HCT116 (cell line): ENCODE results near the gene NLN. TPM values are rescaled to one million over a fixed set of nuclear protein-coding genes. Genes with fewer than 3 reads are reported as not detected.

ENCODE experiments used
- ATAC-seq: fragments of 200-7000 bp; cut with Tn5 transposase; 2 replicates; pipeline ENCODE4 v1.9.1; 2020; ENCODE audit warnings: mild to moderate bottlenecking, moderate library complexity
- BruUV-seq: library from RNA; stranded (reverse); fragments of 400-500 nt; replicated peaks from 2 replicates; lab custom pipeline; 2021; lab: Mats Ljungman, UMichigan
- CTCF ChIA-PET: fragments of 300-600 bp; sonication (Branson Sonifier 250); formaldehyde crosslinking; loops from one replicate; lab custom pipeline; 2021; ENCODE audit warnings: antibody characterized with exemption; lab: Charles Lee
- POLR2A ChIA-PET: fragments of 300-600, 350-600 bp; sonication (Branson Sonifier 250); formaldehyde crosslinking; loops from one replicate; lab custom pipeline; 2021; ENCODE audit warnings: antibody characterized with exemption; lab: Charles Lee
- RAD21 ChIA-PET, 2 experiments: fragments of 300-600 bp; sonication (Branson Sonifier 250); formaldehyde crosslinking; loops; one replicate each; lab custom pipeline; 2023; ENCODE audit warnings: low total read pairs in 2 of 2; ENCODE audit not compliant: uncharacterized antibody in 2 of 2, unreplicated experiment in 2 of 2, low non-redundant PET in 1 of 2; lab: Charles Lee
- DNase-seq: peaks from one replicate; pipeline ENCODE4 v3.0.0-alpha.2; 2010; ENCODE audit warnings: low read depth, low spot score
- H2AFZ ChIP-seq: fragments of 200-600 bp; shearing (Covaris generic), sonication (generic); 2 replicates; pipeline ENCODE4 v1.6.1; 2017; ENCODE audit warnings: low read depth, mixed run types, mixed read lengths, antibody characterized with exemption, low read length; ENCODE audit not compliant: poor library complexity, severe bottlenecking
- H3K27ac ChIP-seq: 2 replicates; pipeline ENCODE4 v1.5.1; 2012; ENCODE audit warnings: low read depth, low read length
- H3K27me3 ChIP-seq: fragments of 200-600 bp; sonication (generic); 2 replicates; pipeline ENCODE4 v1.6.1; 2016; ENCODE audit warnings: mixed run types, low read length, mixed read lengths; ENCODE audit not compliant: insufficient read depth
- H3K36me3 ChIP-seq, 2 experiments: fragments of 200-500 bp in 1 of 2; fragments of 200-600 bp in 1 of 2; sonication (Bioruptor generic) in 1 of 2; sonication (generic) in 1 of 2; 2 replicates each; pipeline versions ENCODE4 v1.5.1 to v1.6.1; 2014 to 2016; ENCODE audit warnings: low read length in 2 of 2, inconsistent platforms in 1 of 2, mixed read lengths in 1 of 2, mixed run types in 1 of 2; ENCODE audit not compliant: insufficient read depth in 2 of 2, control insufficient read depth in 1 of 2
- H3K4me1 ChIP-seq, 2 experiments: fragments of 200-600 bp in 1 of 2; sonication (generic) in 1 of 2; 2 replicates each; pipeline versions ENCODE4 v1.5.1 to v1.6.1; 2012 to 2017; ENCODE audit warnings: low read length in 2 of 2, inconsistent platforms in 1 of 2, mild to moderate bottlenecking in 1 of 2, mixed read lengths in 1 of 2, mixed run types in 1 of 2, moderate library complexity in 1 of 2; ENCODE audit not compliant: insufficient read depth in 2 of 2, control insufficient read depth in 1 of 2
- H3K4me2 ChIP-seq: fragments of 200-600 bp; sonication (generic); 2 replicates; pipeline ENCODE4 v1.6.1; 2017; ENCODE audit warnings: mixed run types, low read length, mixed read lengths
- H3K4me3 ChIP-seq, 2 experiments: fragments of 200-600 bp in 1 of 2; sonication (generic) in 1 of 2; replicated peaks in 1 of 2; 2 replicates each; pipeline ENCODE4 v1.5.1; 2011 to 2016; ENCODE audit warnings: low read length in 2 of 2, control low read depth in 1 of 2, low read depth in 1 of 2, mild to moderate bottlenecking in 1 of 2, mixed read lengths in 1 of 2, mixed run types in 1 of 2
- H3K79me2 ChIP-seq: fragments of 200-600 bp; sonication (generic); 2 replicates; pipeline ENCODE4 v1.6.1; 2017; ENCODE audit warnings: mild to moderate bottlenecking, mixed run types, low read length, moderate library complexity, mixed read lengths; ENCODE audit not compliant: insufficient read depth
- H3K9ac ChIP-seq: fragments of 200-600 bp; sonication (generic); 2 replicates; pipeline ENCODE4 v1.6.1; 2016; ENCODE audit warnings: low read length, mixed read lengths
- H3K9me2 ChIP-seq: fragments of 200-600 bp; sonication (generic), shearing (Covaris generic); 2 replicates; pipeline ENCODE4 v1.6.1; 2017; ENCODE audit warnings: mixed run types, mild to moderate bottlenecking, moderate library complexity; ENCODE audit not compliant: insufficient read depth
- H3K9me3 ChIP-seq, 2 experiments: fragments of 200-500 bp in 1 of 2; fragments of 200-600 bp in 1 of 2; sonication (Bioruptor generic) in 1 of 2; sonication (generic) in 1 of 2; 2 replicates each; pipeline ENCODE4 v1.6.1; 2014 to 2017; ENCODE audit warnings: low read length in 2 of 2, mixed read lengths in 2 of 2, inconsistent platforms in 1 of 2, low read depth in 1 of 2, mild to moderate bottlenecking in 1 of 2, mixed run types in 1 of 2, moderate library complexity in 1 of 2; ENCODE audit not compliant: control insufficient read depth in 1 of 2, insufficient read depth in 1 of 2
- H4K20me1 ChIP-seq: fragments of 200-600 bp; sonication (generic), shearing (Covaris generic); 2 replicates; pipeline ENCODE4 v1.6.1; 2017; ENCODE audit warnings: mixed run types, mild to moderate bottlenecking, moderate library complexity; ENCODE audit not compliant: insufficient read depth
- CBX3 ChIP-seq: IDR thresholded peaks from 2 replicates; pipeline ENCODE4 v1.6.1; 2012; ENCODE audit warnings: low read depth
- EGR1 ChIP-seq: IDR thresholded peaks from 2 replicates; pipeline ENCODE4 v1.6.1; 2012; ENCODE audit warnings: low read depth
- ELF1 ChIP-seq: IDR thresholded peaks from 2 replicates; pipeline ENCODE4 v1.6.1; 2012; ENCODE audit warnings: low read depth, borderline replicate concordance
- EZH2 ChIP-seq: fragments of 200-600 bp; sonication (generic); IDR thresholded peaks from 2 replicates; pipeline ENCODE4 v1.6.1; 2017; ENCODE audit warnings: antibody characterized with exemption, mixed run types
- EZH2phosphoT487 ChIP-seq: fragments of 200-600 bp; IDR thresholded peaks from 2 replicates; pipeline ENCODE4 v1.6.1; 2018; ENCODE audit warnings: antibody characterized with exemption, borderline replicate concordance
- FOSL1 ChIP-seq: IDR thresholded peaks from 2 replicates; pipeline ENCODE4 v1.6.1; 2012; ENCODE audit warnings: low read depth
- JUND ChIP-seq: IDR thresholded peaks from 2 replicates; pipeline ENCODE4 v1.6.1; 2012
- MAX ChIP-seq: IDR thresholded peaks from 2 replicates; pipeline ENCODE4 v1.6.1; 2012
- POLR2A ChIP-seq: IDR thresholded peaks from 2 replicates; pipeline ENCODE4 v1.7.0; 2011; ENCODE audit warnings: borderline replicate concordance; ENCODE audit not compliant: insufficient read depth, insufficient read length; ENCODE audit errors: extremely low read depth
- POLR2AphosphoS5 ChIP-seq: IDR thresholded peaks from 2 replicates; pipeline ENCODE4 v1.6.1; 2011; ENCODE audit warnings: mild to moderate bottlenecking, low read depth, low read length, moderate library complexity
- REST ChIP-seq: IDR thresholded peaks from 2 replicates; pipeline ENCODE4 v1.6.1; 2012; ENCODE audit warnings: low read depth
- SIN3A ChIP-seq: IDR thresholded peaks from 2 replicates; pipeline ENCODE4 v1.6.1; 2012; ENCODE audit warnings: low read depth
- SP1 ChIP-seq: IDR thresholded peaks from 2 replicates; pipeline ENCODE4 v1.6.1; 2012; ENCODE audit warnings: low read depth
- TCF7L2 ChIP-seq: IDR thresholded peaks from 2 replicates; pipeline ENCODE4 v1.7.0; 2011; ENCODE audit warnings: borderline replicate concordance, inconsistent platforms; ENCODE audit not compliant: insufficient read depth, insufficient read length; ENCODE audit errors: extremely low read depth
- YY1 ChIP-seq: IDR thresholded peaks from 2 replicates; pipeline ENCODE4 v1.6.1; 2011; ENCODE audit warnings: low read length, low read depth, moderate library complexity, mild to moderate bottlenecking; ENCODE audit not compliant: insufficient replicate concordance; ENCODE audit errors: extremely low read depth
- ZBTB33 ChIP-seq: IDR thresholded peaks from 2 replicates; pipeline ENCODE4 v1.6.1; 2011; ENCODE audit warnings: mild to moderate bottlenecking, low read length, moderate library complexity; ENCODE audit not compliant: insufficient replicate concordance; ENCODE audit errors: extremely low read depth
- ZFX ChIP-seq: fragments of 450-650 bp; IDR thresholded peaks from 2 replicates; pipeline ENCODE4 v1.6.1; 2017
- ZNF274 ChIP-seq: fragments of 200-500 bp; sonication (Bioruptor generic); IDR thresholded peaks from 2 replicates; pipeline ENCODE4 v1.6.1; 2014; ENCODE audit warnings: mild to moderate bottlenecking, low read depth, low read length, inconsistent platforms
- intact Hi-C: fragments of 100-400 bp; cut with micrococcal nuclease; formaldehyde crosslinking; loops from 2 replicates; pipeline ENCODE4 v1.10.0; 2022
- total RNA-seq: library from RNA; stranded (reverse); gene quantifications from one replicate; pipeline ENCODE4 v1.2.1, GENCODE V29; 2021; ENCODE audit not compliant: unreplicated experiment

NLN gene
- total RNA-seq, 1 experiment from 2014 or later: 67.6 TPM

- peaks cover 0 to 11% of the 10 kb centered on the region in 2 experiments; a peak in 1 of 4 replicates for H3K36me3 ChIP-seq
- H4K20me1 ChIP-seq: no peaks in the 10 kb centered on the region
- ChIA-PET POLR2A (interaction anchor here (0.8 kb wide), 1 partner anchor 9 kb away, joined by 3 read pairs; no protein-coding TSS in a partner anchor), CTCF (no interaction called here), RAD21 (no interaction called here)
- H3K9me3 ChIP-seq: peaks cover 3 to 5% of the 10 kb centered on the region in 2 experiments; a peak in 2 of 4 replicates
- peaks cover 4 to 6% of the 10 kb centered on the region in 2 experiments for H3K4me1 ChIP-seq
- ATAC-seq (no peak), DNase-seq (no peak)
- H3K9ac ChIP-seq: no peak overlapping the region
- TF ChIP-seq JUND (no peak), SP1 (no peak), ZBTB33 (no peak), EZH2phosphoT487 (no peak), YY1 (no peak), ELF1 (no peak), FOSL1 (no peak), TCF7L2 (no peak), MAX (no peak), ZFX (no peak), CBX3 (no peak), SIN3A (no peak), ZNF274 (no peak), REST (no peak), POLR2AphosphoS5 (no peak), EZH2 (no peak), EGR1 (no peak), POLR2A (no peak)
- no TSS peak for BruUV-seq
- H3K4me3 ChIP-seq: no peak overlapping the region
- no peaks in the 10 kb centered on the region for H3K79me2 ChIP-seq
- no peak overlapping the region for H2AFZ ChIP-seq
- intact Hi-C loops: no loop called here
- no peaks in the 10 kb centered on the region for H3K27me3 ChIP-seq
- H3K4me2 ChIP-seq: no peak overlapping the region
- H3K9me2 ChIP-seq: no peaks in the 10 kb centered on the region
- H3K27ac ChIP-seq: no peak overlapping the region
These were observed 80.1 kb downstream of the NLN start for GRCh38 chr5:65802080-65802479.
